ENCODE results near the gene PCDHGA12. TPM values are rescaled to one million over a fixed set of nuclear protein-coding genes. Genes with fewer than 3 reads are reported as not detected.
A peak's percentile ranks its signal among the peaks of the same experiment; 100 is the strongest.

The PCDHGA12 gene
- total and polyA plus RNA-seq, 12 donors: 1.6 to 9.2 (median 5.9) TPM

DNA sequence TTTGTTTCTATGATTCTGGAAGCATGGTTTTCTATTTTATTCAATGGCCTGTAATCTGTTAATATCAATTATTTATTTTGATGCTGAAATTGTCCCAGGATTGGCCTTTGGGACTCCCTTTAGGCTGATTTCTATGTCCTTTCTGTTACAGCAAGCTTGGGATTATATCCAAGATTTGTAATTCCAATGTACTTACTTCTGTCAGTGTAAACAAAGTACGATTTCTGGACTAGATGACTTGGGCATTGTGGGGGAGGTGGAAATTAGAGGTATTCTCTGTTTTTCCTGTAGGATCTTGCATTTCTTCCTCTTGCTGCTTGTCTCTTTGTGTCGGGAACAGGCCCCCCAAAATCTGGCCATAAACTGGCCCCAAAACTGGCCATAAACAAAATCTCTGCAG, 3.7 kb downstream of the PCDHGA12 start:
- H3K9me3 ChIP-seq: peaks cover 0 to 98% (median 59%) of the 10 kb centered on the region in 11 donors

DNA sequence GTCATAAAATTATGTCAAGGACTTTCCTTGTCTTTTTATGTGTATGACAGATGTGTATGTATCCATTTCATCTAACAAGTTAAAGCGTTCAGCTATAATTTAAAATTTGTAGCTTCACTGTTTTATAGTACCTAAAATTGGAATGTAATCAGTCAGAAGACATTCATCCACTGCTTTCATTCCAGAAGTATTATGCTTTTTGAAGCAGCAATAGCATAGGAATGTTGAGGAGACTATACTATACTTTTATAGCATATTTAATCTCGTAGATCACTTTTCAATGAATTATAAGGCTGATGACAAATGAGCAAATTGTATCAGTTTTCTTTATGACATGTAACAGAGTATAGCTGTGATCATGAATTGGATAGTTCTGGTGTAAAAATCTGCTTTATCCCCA, 6.9 kb downstream of the PCDHGA12 start:
- DNase-seq: no peak
- Histone ChIP-seq H3K27ac (no peak overlapping the region), H3K4me3 (no peak overlapping the region), H3K9me3 (peaks cover 0 to 98% (median 53%) of the 10 kb centered on the region in 11 donors), H3K36me3 (peaks cover 0 to 38% (median 0%) of the 10 kb centered on the region in 9 donors), H3K4me1 (peaks cover 0 to 6% (median 0%) of the 10 kb centered on the region in 9 donors), H3K27me3 (peaks cover 0 to 13% (median 0%) of the 10 kb centered on the region in 7 donors)
- intact Hi-C loops (cut with DNase I): no loop called here
- TF ChIP-seq, protein P1, sequence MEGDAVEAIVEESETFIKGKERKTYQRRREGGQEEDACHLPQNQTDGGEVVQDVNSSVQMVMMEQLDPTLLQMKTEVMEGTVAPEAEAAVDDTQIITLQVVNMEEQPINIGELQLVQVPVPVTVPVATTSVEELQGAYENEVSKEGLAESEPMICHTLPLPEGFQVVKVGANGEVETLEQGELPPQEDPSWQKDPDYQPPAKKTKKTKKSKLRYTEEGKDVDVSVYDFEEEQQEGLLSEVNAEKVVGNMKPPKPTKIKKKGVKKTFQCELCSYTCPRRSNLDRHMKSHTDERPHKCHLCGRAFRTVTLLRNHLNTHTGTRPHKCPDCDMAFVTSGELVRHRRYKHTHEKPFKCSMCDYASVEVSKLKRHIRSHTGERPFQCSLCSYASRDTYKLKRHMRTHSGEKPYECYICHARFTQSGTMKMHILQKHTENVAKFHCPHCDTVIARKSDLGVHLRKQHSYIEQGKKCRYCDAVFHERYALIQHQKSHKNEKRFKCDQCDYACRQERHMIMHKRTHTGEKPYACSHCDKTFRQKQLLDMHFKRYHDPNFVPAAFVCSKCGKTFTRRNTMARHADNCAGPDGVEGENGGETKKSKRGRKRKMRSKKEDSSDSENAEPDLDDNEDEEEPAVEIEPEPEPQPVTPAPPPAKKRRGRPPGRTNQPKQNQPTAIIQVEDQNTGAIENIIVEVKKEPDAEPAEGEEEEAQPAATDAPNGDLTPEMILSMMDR (IDR thresholded peaks at IDR 0.05): no peak
- ATAC-seq: no peak
- 90 to 96% methylated on average over 2 of the region's 2 CpGs for WGBS, 2 donors

More for the DNA sequence above, 3.7 kb downstream of the PCDHGA12 start:
- TF ChIP-seq, protein P1 (IDR thresholded peaks at IDR 0.05): no peak
- Histone ChIP-seq H3K4me3 (no peak overlapping the region), H3K36me3 (peaks cover 0 to 43% (median 0%) of the 10 kb centered on the region in 9 donors), H3K27me3 (peaks cover 0 to 44% (median 0%) of the 10 kb centered on the region in 7 donors), H3K4me1 (peaks cover 0 to 22% (median 0%) of the 10 kb centered on the region in 9 donors), H3K27ac (no peak overlapping the region)
- DNase-seq (no peak), ATAC-seq (no peak)
- intact Hi-C loops (cut with DNase I): loop anchor here in 4 of 10 donors (5.0 kb wide), 2 partner anchors 88 to 93 kb away; no protein-coding TSS in a partner anchor
- WGBS, 2 donors: 83 to 84% methylated on average over 2 of the region's 2 CpGs

DNA sequence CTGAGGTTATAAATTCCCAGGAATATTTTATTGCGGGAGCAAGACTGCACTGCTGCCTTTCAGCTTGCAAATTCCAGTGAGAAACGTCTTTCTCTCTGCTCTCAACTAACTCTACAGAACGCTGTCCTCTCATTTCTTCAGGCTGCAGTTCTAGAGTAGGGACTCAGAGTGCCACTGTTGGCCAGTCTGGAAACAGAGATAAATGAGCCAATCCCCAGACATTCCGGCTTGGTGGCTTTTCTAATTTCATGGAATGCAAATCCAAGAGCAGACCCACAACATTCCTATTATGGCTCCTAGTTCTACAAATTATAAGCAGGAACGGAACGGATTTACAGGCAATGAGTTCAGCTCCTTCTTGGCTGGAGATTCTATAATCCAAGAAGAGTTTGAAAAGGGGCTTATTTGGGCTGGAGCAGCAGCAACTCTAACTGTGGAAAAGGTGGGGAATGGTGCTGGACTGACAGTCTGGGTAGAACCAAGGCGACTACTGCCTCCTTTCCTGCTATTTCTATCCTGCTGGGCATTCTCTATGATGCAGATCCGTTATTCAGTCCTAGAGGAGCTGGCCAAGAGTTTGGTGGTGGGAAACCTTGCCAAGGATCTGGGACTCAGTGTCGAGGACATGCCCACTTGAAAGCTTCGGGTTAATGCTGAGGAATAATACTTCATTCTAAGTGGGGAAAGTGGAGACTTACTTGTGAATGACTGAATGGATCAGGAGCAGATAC, 9.3 kb downstream of the PCDHGA12 start:
- 60 to 66% methylated on average over 10 of the region's 10 CpGs for WGBS, 2 donors
- H3K9me3 ChIP-seq: peaks cover 0 to 94% (median 40%) of the 10 kb centered on the region in 11 donors
- H3K27ac ChIP-seq: no peak overlapping the region
- intact Hi-C loops (cut with DNase I): loop anchor here in 1 of 10 donors (5.0 kb wide), 1 partner anchor 38 kb away; the partner anchor contains the start of gene PCDHGC3
- H3K4me1 ChIP-seq: peaks cover 0 to 16% (median 0%) of the 10 kb centered on the region in 9 donors
- ATAC-seq: peak in 3 of 8 donors; percentile 26 to 70 (median 68)
- peaks cover 0 to 33% (median 0%) of the 10 kb centered on the region in 9 donors for H3K36me3 ChIP-seq
- no peak for DNase-seq
- TF ChIP-seq, protein P1 (IDR thresholded peaks at IDR 0.05): no peak
- H3K4me3 ChIP-seq: no peak overlapping the region
- no peaks in the 10 kb centered on the region for H3K27me3 ChIP-seq

DNA sequence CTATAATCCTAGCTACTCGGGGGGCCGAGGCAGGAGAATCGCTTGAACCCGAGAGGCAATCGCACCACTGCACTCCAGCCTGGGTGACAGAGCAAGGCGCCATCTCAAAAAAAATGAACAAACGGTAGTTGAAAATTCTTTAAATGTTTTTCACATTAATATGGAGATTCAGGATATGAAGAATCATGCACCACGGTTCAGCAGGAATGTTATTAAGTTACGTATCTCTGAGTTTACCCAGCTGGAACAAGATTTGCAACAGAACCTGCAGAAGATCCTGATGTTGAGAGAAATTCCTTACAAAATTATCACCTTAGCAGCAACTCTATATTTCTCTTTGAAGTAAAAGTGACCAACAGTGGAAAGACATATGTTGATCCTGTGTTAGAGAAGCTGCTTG, 10.0 kb downstream of the PCDHGA12 start:
- TF ChIP-seq, protein P1 (IDR thresholded peaks at IDR 0.05): no peak
- Histone ChIP-seq H3K4me1 (peaks cover 0 to 16% (median 0%) of the 10 kb centered on the region in 9 donors), H3K27ac (no peak overlapping the region), H3K9me3 (peaks cover 0 to 94% (median 45%) of the 10 kb centered on the region in 11 donors), H3K27me3 (no peaks in the 10 kb centered on the region), H3K36me3 (peaks cover 0 to 40% (median 0%) of the 10 kb centered on the region in 9 donors), H3K4me3 (no peak overlapping the region)
- DNase-seq: no peak
- ATAC-seq: no peak
- WGBS, 2 donors: 97% methylated on average over 9 of the region's 9 CpGs
- intact Hi-C loops (cut with DNase I): loop anchor here in 1 of 10 donors (5.0 kb wide), 1 partner anchor 37 kb away; the partner anchor contains the start of gene PCDHGC3

Data from heart right ventricle (tissue), 16 donors.